ENCODE data around the gene TRO.

TRO gene

GRCh38 chrX:54920610-54921426 is at the start of gene TRO:
TSS of gene TRO (plus strand) at chrX:54920824. CDS start at chrX:54922247, 1,423 bp downstream.
- in situ Hi-C loops (cut with MboI; ENCODE audit: low sequenced_read_pairs) = loop anchor here (25.0 kb wide), 1 partner anchor 109 kb away; the partner anchor contains the start of gene MAGED2

GRCh38 chrX:54885740-54886139 is 34.9 kb upstream of the TRO start:
- in situ Hi-C loops (cut with MboI; ENCODE audit: low sequenced_read_pairs) = no loop called here

- in situ Hi-C loops (cut with MboI; ENCODE audit: low sequenced_read_pairs) = no loop called here
Measured at GRCh38 chrX:54891573-54891972, 29.1 kb upstream of the TRO start.

- in situ Hi-C loops (cut with MboI; ENCODE audit: low sequenced_read_pairs) = no loop called here
Measured at GRCh38 chrX:54894159-54894558, 26.5 kb upstream of the TRO start.

GRCh38 chrX:54909941-54910340 is 10.7 kb upstream of the TRO start:
- in situ Hi-C loops (cut with MboI; ENCODE audit: low sequenced_read_pairs) = loop anchor here (25.0 kb wide), 1 partner anchor 98 kb away; the partner anchor contains the start of gene MAGED2

- in situ Hi-C loops (cut with MboI; ENCODE audit: low sequenced_read_pairs) = loop anchor here (25.0 kb wide), 1 partner anchor 109 kb away; the partner anchor contains the start of gene MAGED2
Measured at GRCh38 chrX:54921427-54922021, 900 bp downstream of the TRO start.

- in situ Hi-C loops (cut with MboI; ENCODE audit: low sequenced_read_pairs) = loop anchor here (25.0 kb wide), 1 partner anchor 110 kb away; the partner anchor contains the start of gene MAGED2
Measured at GRCh38 chrX:54922547-54922946, 1.9 kb downstream of the TRO start.

- in situ Hi-C loops (cut with MboI; ENCODE audit: low sequenced_read_pairs) = loop anchor here (25.0 kb wide), 1 partner anchor 111 kb away; the partner anchor contains the start of gene MAGED2
Measured at GRCh38 chrX:54923376-54923775, 2.8 kb downstream of the TRO start.

- in situ Hi-C loops (cut with MboI; ENCODE audit: low sequenced_read_pairs) = no loop called here
Measured at GRCh38 chrX:54926978-54927377, 6.4 kb downstream of the TRO start.

GRCh38 chrX:54928876-54929275 is 8.3 kb downstream of the TRO start:
- in situ Hi-C loops (cut with MboI; ENCODE audit: low sequenced_read_pairs) = no loop called here

GRCh38 chrX:54930291-54931049 is 9.8 kb downstream of the TRO start:
- in situ Hi-C loops (cut with MboI; ENCODE audit: low sequenced_read_pairs) = no loop called here

- in situ Hi-C loops (cut with MboI; ENCODE audit: low sequenced_read_pairs) = no loop called here
Measured at GRCh38 chrX:54931107-54931506, 10.5 kb downstream of the TRO start.

- in situ Hi-C loops (cut with MboI; ENCODE audit: low sequenced_read_pairs) = no loop called here
Measured at GRCh38 chrX:54933150-54933826, 12.7 kb downstream of the TRO start.

- in situ Hi-C loops (cut with MboI; ENCODE audit: low sequenced_read_pairs) = no loop called here
Measured at GRCh38 chrX:54934058-54934457, 13.4 kb downstream of the TRO start.

- in situ Hi-C loops (cut with MboI; ENCODE audit: low sequenced_read_pairs) = no loop called here
Measured at GRCh38 chrX:54934890-54935289, 14.3 kb downstream of the TRO start.

GRCh38 chrX:54935306-54935705 is 14.7 kb downstream of the TRO start:
- in situ Hi-C loops (cut with MboI; ENCODE audit: low sequenced_read_pairs) = no loop called here

GRCh38 chrX:54937416-54937815 is 16.8 kb downstream of the TRO start:
- in situ Hi-C loops (cut with MboI; ENCODE audit: low sequenced_read_pairs) = no loop called here

GRCh38 chrX:54944816-54945215 is 24.2 kb downstream of the TRO start:
- in situ Hi-C loops (cut with MboI; ENCODE audit: low sequenced_read_pairs) = no loop called here

GRCh38 chrX:54945224-54945623 is 24.6 kb downstream of the TRO start:
- in situ Hi-C loops (cut with MboI; ENCODE audit: low sequenced_read_pairs) = no loop called here

- in situ Hi-C loops (cut with MboI; ENCODE audit: low sequenced_read_pairs) = no loop called here
Measured at GRCh38 chrX:54950730-54951375, 30.2 kb downstream of the TRO start.

All from HL-60/S4 (cell line).